ENCODE data around the gene GALNT18. TPM values are rescaled to one million over a fixed set of nuclear protein-coding genes. Genes with fewer than 3 reads are reported as not detected.

GALNT18 gene
- total RNA-seq, 1 experiment from 2014 or later: 1.7 TPM

- Mint-ChIP-seq H3K4me3 (no peak overlapping the region), H3K27me3 (ENCODE audit: low read depth) (peaks cover 4% of the 10 kb centered on the region), H3K9me3 (no peaks in the 10 kb centered on the region), H3K27ac (no peak overlapping the region; a peak in 1 of 7 replicates), H3K36me3 (ENCODE audit: insufficient read depth in 1 of 3, low read depth in 3 of 3) (no peaks in the 10 kb centered on the region), H3K4me1 (peaks cover 4 to 8% of the 10 kb centered on the region in 2 experiments; a peak in 3 of 4 replicates)
- Histone ChIP-seq H3K18ac (ENCODE audit: insufficient read length, low read depth, low read length) (no peak overlapping the region), H3K79me1 (ENCODE audit: insufficient read depth, low read depth, low read length, poor library complexity, severe bottlenecking) (no peaks in the 10 kb centered on the region), H4K20me1 (ENCODE audit: control insufficient read depth, insufficient read depth, insufficient read length) (no peaks in the 10 kb centered on the region), H3K14ac (ENCODE audit: insufficient read depth, low read length) (no peak overlapping the region), H3K56ac (ENCODE audit: insufficient read length, low read depth, low read length) (no peak overlapping the region), H3K9ac (ENCODE audit: extremely low read depth, insufficient read length, low read length) (no peak overlapping the region), H3K9me3 (ENCODE audit: control insufficient read depth, low read depth, low read length) (no peaks in the 10 kb centered on the region), H4K8ac (replicated peaks; ENCODE audit: insufficient read length, low read depth, low read length) (no peak overlapping the region), H4K91ac (ENCODE audit: insufficient read length, low read depth, low read length) (no peak overlapping the region), H3T11ph (ENCODE audit: low read length) (no peak overlapping the region), H3K79me2 (ENCODE audit: insufficient read depth, low read length) (no peaks in the 10 kb centered on the region), H2BK120ac (ENCODE audit: low read depth, low read length, poor library complexity, severe bottlenecking) (no peak overlapping the region), H3K27me3 (ENCODE audit: insufficient read depth, low read length) (no peaks in the 10 kb centered on the region), H3K23ac (ENCODE audit: insufficient read length, low read depth, low read length) (no peak overlapping the region), H2BK20ac (ENCODE audit: low read depth, low read length, poor library complexity, severe bottlenecking) (no peak overlapping the region), H3K4ac (ENCODE audit: low read depth, low read length) (no peak overlapping the region), H2AK5ac (ENCODE audit: insufficient read length, low read length) (no peak overlapping the region), H3K23me2 (ENCODE audit: insufficient read length, low read depth, low read length, poor library complexity, severe bottlenecking) (no peaks in the 10 kb centered on the region), H3K27ac (ENCODE audit: insufficient read length, low read depth, low read length) (no peak overlapping the region), H2AFZ (ENCODE audit: low read length) (no peak overlapping the region), H2BK15ac (ENCODE audit: low read depth, low read length) (no peak overlapping the region), H3K4me1 (ENCODE audit: insufficient read depth, low read length) (no peaks in the 10 kb centered on the region), H3K4me2 (ENCODE audit: insufficient read depth, insufficient read length, low read length) (no peak overlapping the region), H2BK5ac (ENCODE audit: insufficient read length, low read length) (no peak overlapping the region), H2BK12ac (ENCODE audit: insufficient read length, low read depth, low read length) (no peak overlapping the region), H4K5ac (ENCODE audit: insufficient read length, low read depth, low read length) (no peak overlapping the region)
- peak; percentile 40; the same call in 2 of the 3 replicates for TF ChIP-seq CTCF (conservative IDR thresholded peaks at IDR 0.05)
- WGBS (ENCODE audit: extremely low coverage, insufficient read length, low lambda C conversion rate): no CpG with 5 or more reads among the region's 1 CpG
- DNase-seq: no peak
Observed at GRCh38 chr11:11312738-11313137, 309.1 kb downstream of the GALNT18 start.
